ENCODE measurements around the gene PACSIN1.

Gene PACSIN1

DNA sequence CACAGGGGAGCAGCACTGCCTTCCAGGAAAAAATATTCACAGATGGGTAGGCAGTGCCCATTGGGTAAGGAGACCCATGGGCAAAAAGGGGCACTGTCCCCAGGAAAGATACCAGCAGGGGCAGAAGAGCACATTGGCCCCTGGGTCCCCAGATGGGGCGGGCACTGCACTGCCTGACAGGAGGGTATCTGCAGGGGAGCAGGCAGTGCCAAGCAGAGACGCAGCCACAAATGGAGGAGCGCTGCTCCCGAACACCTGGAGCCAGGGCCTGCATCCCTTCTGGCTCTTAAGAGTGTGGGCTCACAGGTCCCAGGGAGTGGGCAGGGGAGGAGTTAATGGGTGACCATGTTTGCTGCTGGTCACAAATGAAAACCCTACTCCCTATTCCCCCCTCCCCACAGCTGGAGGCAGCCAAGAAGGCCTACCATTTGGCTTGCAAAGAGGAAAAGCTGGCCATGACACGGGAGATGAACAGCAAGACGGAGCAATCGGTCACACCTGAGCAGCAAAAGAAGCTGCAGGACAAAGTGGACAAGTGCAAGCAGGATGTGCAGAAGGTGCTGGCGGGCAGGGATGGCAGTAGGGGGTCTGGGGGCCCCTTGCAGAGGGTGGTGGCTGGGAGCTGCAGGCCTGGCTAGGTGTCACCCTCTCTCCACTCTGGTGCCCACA is 63.3 kb downstream of the PACSIN1 start:
- DNase-seq: no peak

DNA sequence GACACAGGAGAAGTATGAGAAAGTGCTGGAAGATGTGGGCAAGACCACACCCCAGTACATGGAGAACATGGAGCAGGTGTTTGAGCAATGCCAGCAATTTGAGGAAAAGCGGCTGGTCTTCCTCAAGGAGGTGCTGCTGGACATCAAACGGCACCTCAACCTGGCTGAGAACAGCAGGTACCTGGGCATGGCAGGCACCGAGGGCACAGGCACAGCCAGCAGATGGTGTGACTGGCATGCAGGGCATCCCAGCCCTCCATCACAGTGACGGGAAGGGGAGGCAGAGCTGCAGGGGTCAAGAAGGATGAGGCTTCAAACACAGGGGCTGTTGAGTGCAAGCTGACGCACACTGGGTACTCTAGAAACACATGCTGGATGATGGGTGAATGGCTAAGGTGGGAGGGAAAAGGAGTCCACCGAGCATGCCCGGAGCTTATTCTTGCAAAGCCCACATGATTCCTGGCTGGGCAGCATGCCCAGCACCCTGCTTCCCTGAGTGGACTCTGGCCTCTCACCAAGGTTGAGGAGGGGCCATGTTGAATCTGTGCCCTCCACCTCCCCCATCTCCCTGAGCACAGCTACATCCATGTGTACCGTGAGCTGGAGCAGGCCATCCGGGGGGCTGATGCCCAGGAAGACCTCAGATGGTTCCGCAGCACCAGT is 63.9 kb downstream of the PACSIN1 start:
- DNase-seq: no peak

DNA sequence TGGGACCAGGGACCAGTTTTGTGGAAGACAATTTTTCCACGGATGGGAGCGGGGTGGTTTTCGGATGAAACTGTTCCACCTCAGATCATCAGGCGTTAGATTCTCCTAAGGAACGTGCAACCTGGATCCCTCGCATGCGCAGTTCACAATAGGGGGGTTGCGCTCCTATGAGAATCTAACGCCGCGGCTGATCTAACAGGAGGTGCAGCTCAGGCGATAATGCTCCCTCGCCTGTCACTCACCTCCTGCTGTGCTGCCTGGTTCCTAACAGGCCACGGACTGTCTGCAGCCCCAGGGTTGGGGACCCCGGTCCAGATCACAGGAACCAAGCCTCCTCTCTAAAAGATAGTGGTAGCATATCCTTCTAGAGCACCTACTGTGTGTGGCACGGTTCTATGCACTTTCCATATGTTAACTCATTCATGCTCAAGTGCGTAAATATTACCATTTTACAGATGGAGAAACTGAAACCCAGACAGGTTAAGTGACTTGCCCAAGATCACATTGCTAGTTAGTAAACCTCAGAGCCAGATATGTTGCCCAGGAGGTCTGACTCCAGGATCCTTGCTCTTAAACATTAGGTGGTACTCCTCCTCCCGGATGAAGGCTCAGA is 65.0 kb downstream of the PACSIN1 start:
- DNase-seq: no peak

DNA sequence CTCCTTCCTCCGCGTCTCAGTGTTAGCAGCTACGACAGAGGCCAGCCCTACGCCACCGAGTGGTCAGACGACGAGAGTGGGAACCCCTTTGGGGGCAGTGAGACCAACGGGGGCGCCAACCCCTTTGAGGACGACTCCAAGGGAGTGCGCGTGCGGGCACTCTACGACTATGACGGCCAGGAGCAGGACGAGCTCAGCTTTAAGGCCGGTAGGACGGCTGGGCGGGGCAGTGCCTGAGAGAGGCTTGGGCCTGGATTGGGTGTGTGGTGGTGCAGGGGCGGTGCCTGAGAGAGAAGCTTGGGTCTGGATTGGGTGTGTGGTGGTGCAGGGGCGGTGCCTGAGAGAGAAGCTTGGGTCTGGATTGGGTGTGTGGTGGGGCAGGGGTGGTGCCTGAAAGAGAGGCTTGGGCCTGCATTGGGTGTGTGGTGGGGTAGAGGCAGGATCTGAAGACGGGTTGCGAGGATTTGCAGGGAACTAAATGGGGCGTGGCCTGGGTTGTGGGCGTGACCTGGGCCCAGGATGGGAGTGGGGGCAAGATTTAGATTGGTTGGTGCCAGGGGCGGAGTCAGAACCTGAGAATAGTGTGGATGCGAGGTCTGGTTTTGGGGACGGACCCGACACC is 65.8 kb downstream of the PACSIN1 start:
- DNase-seq: peak; percentile 62

DNA sequence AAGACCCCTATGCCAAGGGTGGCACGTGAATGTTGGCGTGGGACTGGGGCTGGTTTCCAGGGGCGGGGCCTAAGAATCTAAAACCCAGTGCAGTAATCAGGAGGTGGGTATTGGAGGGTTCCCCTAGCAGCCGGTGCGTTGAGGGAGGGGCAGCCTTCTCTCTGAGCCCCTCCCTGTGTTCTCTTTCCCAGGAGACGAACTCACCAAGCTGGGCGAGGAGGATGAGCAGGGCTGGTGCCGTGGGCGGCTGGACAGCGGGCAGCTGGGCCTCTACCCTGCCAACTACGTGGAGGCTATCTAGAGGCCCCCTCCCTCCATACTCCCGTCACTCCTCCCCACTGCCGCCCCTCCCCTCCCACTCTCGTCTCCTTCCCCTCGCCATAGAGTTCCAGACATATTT is 66.4 kb downstream of the PACSIN1 start:
- DNase-seq: no peak

DNA sequence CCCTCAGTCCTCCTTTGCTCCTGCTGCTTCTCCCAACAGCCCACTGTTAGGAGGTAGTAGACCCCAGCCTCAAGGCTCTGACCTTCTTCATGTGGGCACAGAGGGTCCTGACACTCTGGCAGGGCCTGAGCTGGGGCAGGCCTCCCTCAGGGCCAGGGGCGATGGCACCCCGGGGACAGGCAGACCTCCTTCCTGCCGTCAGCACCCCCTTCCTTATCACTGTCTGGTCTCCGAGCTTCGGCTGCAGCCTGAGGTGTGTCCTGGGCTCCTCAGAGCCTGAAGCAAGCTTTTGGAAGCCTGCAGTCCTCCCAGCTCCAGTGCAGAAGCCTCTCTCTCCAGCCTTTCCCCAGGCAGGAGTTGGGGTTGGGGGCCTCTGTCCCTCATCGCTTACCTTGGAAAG is 68.3 kb downstream of the PACSIN1 start:
- no peak for DNase-seq

DNA sequence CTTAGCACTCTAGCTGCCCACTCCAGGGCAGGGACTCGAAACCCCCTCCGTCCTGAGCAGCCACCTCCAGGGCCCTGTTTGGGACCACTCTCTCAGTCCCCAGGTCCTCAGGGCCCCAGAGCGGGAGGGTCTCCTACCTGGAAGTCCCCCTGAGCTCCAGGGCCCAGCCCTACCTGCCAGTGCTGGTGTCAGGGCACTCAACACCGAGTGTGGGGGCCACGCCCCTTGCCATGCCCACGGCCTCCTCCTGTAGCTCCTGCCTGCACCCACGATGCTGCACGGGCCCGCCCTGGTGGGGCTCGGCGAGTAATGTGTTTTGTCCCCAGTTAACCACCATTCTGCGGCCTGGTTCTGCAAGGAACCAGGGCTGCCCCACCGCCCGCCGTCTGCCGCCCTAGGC is 68.8 kb downstream of the PACSIN1 start:
- DNase-seq: no peak

DNA sequence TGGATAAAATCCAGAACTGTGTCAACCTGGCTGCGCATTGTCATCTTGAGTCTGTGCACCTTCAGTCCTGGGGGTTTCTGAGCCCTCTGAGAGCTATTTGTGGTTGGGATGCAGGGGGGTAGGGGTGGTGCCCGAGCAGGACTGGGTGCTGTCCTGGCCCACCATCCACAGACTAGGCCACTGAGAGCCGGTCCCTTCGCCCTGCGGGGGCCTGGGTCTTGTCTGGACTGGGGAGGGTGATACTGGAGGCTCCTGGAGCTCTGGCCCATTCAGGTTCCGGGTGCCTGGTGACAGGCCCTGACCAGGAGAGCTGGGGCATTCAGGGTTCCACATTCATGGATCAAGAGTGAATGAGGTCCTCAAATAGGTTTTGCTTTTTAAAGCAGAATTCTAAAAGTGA is 69.3 kb downstream of the PACSIN1 start:
- no peak for DNase-seq

DNA sequence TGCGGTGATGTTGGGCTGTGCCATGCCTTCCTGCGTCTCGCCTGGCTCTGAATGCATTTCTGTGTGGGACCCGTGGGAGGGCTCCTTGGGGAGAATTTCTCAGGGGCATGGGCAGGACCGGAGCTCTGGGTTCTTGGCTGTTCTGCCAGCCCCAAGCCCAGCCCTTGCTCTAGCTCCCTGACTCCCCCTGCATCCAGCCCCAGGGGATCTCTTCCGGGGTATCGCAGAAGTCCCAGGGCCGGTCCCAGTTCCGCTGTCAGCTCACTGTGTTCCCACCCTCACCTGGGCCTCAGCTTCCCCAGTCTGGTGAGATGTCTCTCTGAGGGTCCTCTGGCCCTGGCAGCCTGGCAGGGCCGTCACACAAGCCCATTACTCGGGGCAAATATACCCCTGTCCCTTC is 69.8 kb downstream of the PACSIN1 start:
- DNase-seq: no peak

DNA sequence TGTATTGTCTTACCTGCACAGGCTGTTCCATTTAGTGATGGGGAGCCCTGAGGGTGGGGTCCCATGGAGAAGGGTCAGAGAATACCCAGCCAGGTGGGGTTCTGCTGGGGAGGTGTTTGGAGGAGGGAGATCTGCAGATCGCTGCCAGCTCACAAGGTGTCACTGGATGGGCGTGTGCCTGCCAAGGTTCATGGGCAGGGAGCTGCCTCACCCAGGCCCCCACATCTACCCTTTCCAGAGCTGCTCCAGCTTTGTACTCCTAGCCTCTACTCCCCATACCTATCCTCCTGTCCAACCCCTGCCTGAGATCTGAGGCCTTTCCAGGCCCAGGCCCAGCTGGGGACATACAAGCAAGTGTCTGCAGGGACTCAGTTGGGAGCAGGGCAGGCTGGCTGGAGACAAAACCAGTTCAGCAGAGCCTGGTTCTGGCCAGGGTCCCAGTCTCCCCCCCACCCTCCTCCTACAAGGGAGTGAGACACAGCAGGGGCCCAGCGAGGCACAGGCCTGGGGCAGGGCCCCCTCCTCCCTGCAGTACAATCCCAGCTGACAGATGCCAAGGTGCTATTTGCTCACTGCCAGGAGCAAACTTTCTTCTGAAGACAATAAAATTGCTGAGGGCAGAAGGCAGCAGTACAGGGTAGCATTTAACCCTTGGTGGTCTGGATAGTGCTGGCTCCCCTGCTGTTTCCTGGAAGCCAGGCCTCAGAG is 70.5 kb downstream of the PACSIN1 start:
- DNase-seq: no peak

DNA sequence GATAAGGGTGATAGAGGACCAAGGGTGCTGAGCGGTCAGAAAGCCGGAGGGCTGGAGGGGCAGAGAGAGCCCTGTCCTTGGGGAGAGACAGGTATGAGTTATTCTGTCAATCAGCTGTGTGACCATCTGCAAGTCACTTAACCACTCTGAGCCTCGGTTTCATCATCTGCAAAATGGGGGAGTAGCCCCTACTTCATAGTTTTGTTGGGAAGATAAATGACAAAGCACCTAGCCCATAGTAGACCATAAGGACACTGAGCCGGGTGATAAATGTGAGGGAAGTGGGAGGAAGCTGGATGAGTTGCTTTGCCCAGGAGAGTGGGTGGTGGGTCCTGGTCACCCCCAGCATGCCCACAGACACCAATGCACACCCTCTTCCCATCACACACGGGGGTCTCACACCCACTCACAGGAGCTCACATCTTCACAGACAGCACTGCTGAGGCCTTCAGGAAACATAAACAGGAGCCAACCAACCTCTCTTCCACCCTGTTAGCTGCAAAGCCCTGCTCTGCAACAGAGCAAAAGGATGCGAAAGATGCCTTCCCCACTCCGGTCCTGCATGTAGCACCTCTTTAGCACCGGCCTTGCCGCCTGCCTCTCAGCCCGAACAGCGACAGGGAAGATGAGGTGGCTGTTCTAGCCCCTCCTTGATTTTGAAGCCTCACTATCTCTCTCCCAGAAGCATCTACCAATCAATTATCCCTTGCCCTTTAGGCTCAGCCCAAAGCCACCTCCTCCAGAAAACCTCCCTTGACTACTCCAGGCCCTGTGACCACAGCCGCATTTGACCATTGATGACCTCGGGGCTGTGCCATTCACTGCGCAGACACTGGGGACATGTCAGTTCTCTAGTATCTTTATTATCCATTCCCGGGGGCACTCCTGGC is 71.3 kb downstream of the PACSIN1 start:
- DNase-seq: no peak

DNA sequence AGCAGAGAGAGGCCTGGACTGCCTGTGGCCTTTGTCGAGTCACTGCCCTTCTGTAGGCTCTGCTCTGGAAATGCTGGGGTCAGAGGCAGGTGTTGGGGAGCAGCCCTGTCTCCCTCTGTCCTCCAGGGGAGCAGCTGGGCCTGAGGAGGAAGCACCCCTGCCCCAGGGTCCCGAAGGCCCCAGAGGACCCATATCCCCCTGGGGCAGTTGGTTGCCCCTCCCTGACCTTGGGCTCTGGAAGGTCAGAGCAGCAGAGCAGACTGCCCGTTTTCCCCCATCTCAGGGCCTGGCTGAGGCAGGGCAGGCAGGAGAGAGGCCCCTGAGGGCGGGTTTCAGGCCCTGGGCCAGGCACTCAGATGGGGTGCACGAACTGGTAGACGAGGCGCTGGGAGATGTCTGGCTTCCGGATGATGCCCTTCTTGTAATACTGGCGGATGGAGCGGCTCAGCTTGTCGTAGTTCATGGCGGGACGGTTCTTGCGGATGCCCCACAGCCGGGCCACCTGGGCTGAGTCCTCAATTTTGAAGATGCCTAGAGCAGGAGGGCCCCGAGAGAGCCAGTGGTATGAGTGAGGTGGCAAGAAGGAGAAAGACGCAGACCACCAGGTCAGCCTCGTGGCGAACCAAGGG is 72.2 kb downstream of the PACSIN1 start:
- DNase-seq: no peak

DNA sequence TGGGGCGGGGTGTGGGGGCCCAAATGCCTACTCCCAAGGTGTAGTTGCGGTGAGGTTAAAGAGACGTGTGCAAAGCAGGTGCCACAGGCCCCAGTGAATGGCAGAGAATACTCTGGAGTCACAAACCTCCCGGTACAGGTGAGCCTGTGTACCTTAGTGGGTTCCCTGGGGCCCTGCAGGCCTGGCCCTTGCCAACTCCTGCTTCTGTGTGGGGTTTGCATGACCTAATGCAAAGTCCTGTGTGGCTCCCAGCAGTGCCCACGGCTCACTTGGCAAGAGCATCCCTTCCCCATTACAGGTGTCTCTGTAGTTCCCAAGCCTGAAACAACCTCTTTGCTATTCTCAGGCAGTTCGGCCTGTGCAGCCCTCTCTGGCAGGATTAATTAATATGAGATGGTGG is 72.7 kb downstream of the PACSIN1 start:
- no peak for DNase-seq

DNA sequence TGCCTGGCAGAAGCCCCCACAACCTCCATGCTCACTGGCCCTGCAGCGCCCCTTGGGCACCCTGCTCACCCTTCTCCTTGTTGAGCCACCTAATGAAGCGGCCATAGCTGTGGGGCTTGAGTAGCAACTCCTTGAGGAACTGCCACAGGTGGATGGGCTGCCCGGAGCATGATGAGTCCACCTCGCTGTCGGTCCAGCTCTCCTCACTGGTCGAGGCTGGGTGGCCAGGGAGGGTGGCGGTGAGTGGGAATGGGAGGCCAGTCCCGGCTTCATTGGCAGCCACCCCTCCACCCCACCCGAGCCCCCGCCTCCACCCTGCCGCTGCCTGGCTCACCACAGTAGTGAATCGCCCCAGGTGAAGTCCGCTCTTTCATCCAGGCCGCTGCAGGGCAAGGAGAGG is 73.3 kb downstream of the PACSIN1 start:
- DNase-seq: no peak

DNA sequence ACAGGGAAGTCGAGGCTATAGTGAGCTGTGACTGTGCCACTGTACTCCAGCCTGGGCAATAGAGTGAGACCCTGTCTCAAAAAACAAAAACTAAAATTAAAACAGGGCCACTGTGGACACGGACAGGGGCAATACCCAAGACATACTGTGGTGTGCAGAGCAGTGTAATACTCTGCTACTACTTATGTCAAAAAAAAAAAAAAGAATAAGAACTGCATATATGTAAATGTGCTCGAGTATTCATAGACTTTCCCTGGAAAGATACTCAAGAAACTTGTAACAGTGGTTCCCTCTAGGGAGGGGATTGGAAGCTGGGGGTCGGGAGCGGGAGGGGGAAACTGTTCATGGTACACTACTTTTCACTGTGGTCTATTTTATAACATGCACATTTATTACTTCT is 74.3 kb downstream of the PACSIN1 start:
- DNase-seq: no peak

DNA sequence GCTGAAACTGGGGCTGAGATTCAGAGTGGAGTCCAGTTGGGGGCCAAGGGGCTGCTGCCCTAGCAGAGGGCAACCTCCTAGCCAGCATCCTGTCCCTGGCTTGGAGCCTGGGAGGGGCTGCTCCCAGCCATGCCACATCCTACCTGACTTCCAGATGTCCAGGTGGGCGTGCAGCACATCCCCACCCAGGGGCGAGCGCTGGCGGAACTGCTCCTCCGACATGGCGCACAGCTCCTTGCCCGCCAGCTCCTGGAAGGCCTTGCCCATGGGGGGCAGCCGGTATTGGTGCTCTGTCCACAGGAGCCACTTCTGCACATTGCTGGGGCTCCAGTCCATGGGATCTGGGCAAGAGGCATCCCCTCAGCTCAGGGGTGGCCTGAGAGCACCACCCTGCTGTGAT is 75.0 kb downstream of the PACSIN1 start:
- no peak for DNase-seq

DNA sequence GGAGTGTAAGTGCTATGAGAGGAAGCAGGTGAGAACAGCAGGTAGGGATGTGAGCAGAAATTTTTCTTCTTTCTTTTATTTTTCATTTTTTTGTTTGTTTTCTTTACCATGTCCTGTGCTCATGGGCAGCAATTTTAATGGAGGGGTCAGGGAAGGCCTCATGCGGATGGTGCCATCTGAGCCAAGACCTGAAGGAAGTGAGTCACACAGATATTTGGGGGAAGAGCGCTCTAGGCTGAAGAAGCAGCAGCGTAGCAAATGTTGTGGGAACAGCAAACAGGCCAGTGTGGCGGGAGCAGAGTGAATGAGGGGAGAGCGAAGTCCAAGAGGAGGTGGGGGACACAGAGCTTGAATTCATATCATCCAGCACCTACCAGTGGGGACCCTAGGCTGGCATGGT is 77.5 kb downstream of the PACSIN1 start:
- DNase-seq: peak; percentile 54

DNA sequence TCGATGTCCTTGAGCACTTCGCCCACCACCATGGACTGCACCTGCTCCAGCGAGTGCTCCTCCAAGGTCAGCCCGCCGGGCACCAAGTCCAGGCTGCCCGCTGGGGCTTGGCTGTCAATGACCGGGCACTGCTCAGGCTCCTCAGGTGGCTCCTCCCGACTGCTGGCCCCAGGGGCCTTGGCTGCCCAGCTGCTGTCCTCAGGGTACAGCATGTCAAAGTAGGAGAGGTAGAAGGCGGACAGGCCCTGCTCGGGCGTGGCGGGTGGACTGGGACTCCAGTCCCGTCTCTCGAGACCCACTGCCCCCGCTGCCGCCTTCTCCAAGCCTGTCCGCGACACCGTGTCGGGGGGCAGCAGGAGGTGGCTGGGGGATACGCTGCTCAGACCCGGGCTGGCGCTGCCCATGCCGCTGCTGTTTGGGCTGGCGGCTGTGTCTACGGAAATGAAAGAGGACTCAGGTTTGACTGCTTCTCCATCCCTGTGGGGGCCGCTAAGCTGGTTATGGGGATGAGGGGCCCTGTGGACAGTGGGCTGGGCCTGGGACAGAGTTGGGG is 78.3 kb downstream of the PACSIN1 start:
- DNase-seq: no peak

DNA sequence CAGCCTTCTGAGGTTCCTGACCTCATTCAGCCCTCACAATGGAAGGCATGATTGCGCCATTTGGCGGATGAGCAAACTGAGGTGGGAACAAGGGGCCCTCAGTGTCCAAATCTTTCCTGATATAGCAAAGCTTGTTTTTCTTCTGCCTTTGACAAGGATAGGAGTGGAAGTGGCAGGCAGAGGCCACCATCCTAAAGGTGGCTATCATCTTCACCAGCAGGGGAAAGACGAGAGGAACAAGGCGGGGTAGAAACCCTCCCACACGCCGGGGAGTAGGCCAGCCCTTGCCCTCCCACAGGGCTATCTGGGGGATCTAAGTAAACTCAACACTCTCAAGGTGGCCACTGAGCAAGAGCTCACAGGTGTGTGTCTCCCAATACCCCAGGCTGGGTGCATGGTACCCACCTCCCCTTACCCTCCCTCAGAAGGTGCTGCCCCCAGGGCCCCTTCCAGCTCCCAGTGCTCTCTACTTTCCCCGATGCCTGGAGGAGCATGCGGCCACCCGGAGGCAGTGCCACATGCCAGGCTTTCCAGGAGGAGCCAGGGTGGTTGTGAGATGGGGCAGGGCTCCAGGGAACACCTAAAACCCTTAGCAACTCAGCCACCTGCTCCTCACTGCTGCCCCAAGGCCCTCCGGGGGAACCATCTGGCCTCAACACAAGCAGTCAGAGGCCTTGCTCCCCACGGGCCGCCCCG is 79.0 kb downstream of the PACSIN1 start:
- DNase-seq: no peak

DNA sequence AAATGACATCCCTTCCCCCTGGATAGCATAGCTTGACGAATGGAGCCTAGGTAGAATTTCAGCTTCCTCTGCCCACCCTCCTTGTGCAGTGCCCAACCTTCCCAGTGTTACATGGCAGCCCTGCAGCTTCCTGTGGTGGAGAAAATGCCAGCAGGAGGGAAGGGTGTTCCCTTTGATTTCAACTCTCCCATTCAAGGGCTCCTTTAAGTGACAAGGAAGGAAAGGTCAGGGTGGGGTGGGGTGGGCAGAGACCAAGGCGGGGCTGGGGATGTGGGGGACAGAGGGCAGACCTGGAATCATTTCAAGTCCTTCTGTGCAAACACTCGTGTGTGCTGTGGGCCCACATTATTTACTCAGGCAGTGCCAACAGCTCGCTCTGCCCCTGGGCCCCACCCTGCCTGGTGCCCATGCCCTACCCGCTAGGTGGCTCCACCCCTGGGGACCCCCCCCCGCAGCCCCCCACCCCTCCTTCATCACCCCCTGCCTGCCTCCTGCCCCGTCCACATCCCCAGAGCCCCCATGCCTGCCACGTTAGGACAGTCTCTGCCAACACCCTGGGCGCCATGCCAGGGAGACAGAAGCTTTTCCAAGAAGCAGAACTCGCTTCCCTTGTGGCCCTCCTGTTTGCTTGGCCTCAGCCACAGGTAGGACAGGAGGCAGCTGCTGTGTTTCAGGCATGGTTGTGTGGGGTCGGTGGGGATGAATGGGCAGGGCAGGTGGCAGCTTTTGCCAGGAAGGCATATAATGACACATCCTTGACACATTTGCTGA is 80.9 kb downstream of the PACSIN1 start:
- no peak for DNase-seq
